Measurements from ENCODE around the gene HIC2. TPM values are rescaled to one million over a fixed set of nuclear protein-coding genes. Genes with fewer than 3 reads are reported as not detected.

The HIC2 gene
- total RNA-seq, 2 experiments from 2014 or later: 9.2 to 11.3 TPM

- no peaks in the 10 kb centered on the region for H3K79me2 ChIP-seq (ENCODE audit: insufficient read depth, low read depth, low read length)
- H3K4me2 ChIP-seq (ENCODE audit: low read length): no peak overlapping the region
- peaks cover 13% of the 10 kb centered on the region for H3K36me3 ChIP-seq (ENCODE audit: insufficient read depth, low read length)
- H3K27ac ChIP-seq (ENCODE audit: low read depth, low read length, poor library complexity, severe bottlenecking): no peak overlapping the region
- ChIA-PET CTCF (ENCODE audit: unreplicated experiment) (no interaction called here), POLR2A (interaction anchor here (0.6 kb wide), 1 partner anchor 347 kb away, joined by 3 read pairs; no protein-coding TSS in a partner anchor)
- no peaks in the 10 kb centered on the region for H3K9me3 ChIP-seq (ENCODE audit: low read length)
- no peak for TF ChIP-seq EZH2phosphoT487 (IDR thresholded peaks at IDR 0.05; ENCODE audit: borderline replicate concordance, low read depth, low read length)
- no peak for TF ChIP-seq CTCF (conservative IDR thresholded peaks at IDR 0.05; ENCODE audit: low read length)
- BruUV-seq (replicated peaks): no TSS peak
- no peaks in the 10 kb centered on the region for H4K20me1 ChIP-seq (ENCODE audit: insufficient read depth, low read length)
- intact Hi-C loops (cut with micrococcal nuclease; ENCODE audit: unreplicated experiment): no loop called here
- no peak overlapping the region for H2AFZ ChIP-seq (ENCODE audit: low read length)
- H3K4me3 ChIP-seq (ENCODE audit: low read depth, low read length, poor library complexity, severe bottlenecking): no peak overlapping the region
- H3K9me2 ChIP-seq (ENCODE audit: insufficient read depth, low read length): no peaks in the 10 kb centered on the region
- H3K4me1 ChIP-seq (ENCODE audit: insufficient read depth, low read length, poor library complexity, severe bottlenecking): no peaks in the 10 kb centered on the region
- DNase-seq (ENCODE audit: low spot score): no peak
Measured at GRCh38 chr22:21448627-21449416, 31.7 kb downstream of the HIC2 start.

- DNase-seq (ENCODE audit: low spot score): no peak
- CTCF ChIA-PET (ENCODE audit: unreplicated experiment): no interaction called here
- no TSS peak for BruUV-seq (replicated peaks)
Measured at GRCh38 chr22:21449531-21450319, 32.6 kb downstream of the HIC2 start.

More at GRCh38 chr22:21449531-21450319, 32.6 kb downstream of the HIC2 start:
- intact Hi-C loops (cut with micrococcal nuclease; ENCODE audit: unreplicated experiment): no loop called here
- H3K27ac ChIP-seq (ENCODE audit: low read depth, low read length, poor library complexity, severe bottlenecking): no peak overlapping the region
- H2AFZ ChIP-seq (ENCODE audit: low read length): no peak overlapping the region
- H3K9me3 ChIP-seq (ENCODE audit: low read length): no peaks in the 10 kb centered on the region
- no peaks in the 10 kb centered on the region for H4K20me1 ChIP-seq (ENCODE audit: insufficient read depth, low read length)
- no peak overlapping the region for H3K4me2 ChIP-seq (ENCODE audit: low read length)
- H3K79me2 ChIP-seq (ENCODE audit: insufficient read depth, low read depth, low read length): no peaks in the 10 kb centered on the region
- H3K36me3 ChIP-seq (ENCODE audit: insufficient read depth, low read length): peaks cover 12% of the 10 kb centered on the region
- TF ChIP-seq EZH2phosphoT487 (IDR thresholded peaks at IDR 0.05; ENCODE audit: borderline replicate concordance, low read depth, low read length) (no peak), CTCF (conservative IDR thresholded peaks at IDR 0.05; ENCODE audit: low read length) (no peak)
- H3K9me2 ChIP-seq (ENCODE audit: insufficient read depth, low read length): no peaks in the 10 kb centered on the region
- POLR2A ChIA-PET: interaction anchor here (0.6 kb wide), 1 partner anchor 346 kb away, joined by 3 read pairs; no protein-coding TSS in a partner anchor
- no peak overlapping the region for H3K4me3 ChIP-seq (ENCODE audit: low read depth, low read length, poor library complexity, severe bottlenecking)
- no peaks in the 10 kb centered on the region for H3K4me1 ChIP-seq (ENCODE audit: insufficient read depth, low read length, poor library complexity, severe bottlenecking)

All from OCI-LY7 (cell line).